Measurements from ENCODE around the gene PPP1R3F. TPM values are rescaled to one million over a fixed set of nuclear protein-coding genes. Genes with fewer than 3 reads are reported as not detected.

Gene PPP1R3F
- total RNA-seq, 1 donor from 2014 or later: 5.6 TPM

- H3K9me3 ChIP-seq (ENCODE audit: low read depth): no peaks in the 10 kb centered on the region
- no peak overlapping the region for H3K4me2 ChIP-seq
- no peaks in the 10 kb centered on the region for H3K4me1 ChIP-seq
- H4K20me1 ChIP-seq (ENCODE audit: low read depth): no peaks in the 10 kb centered on the region
- H3K27me3 ChIP-seq: no peaks in the 10 kb centered on the region
- no peak overlapping the region for H3K4me3 ChIP-seq
- H3F3A ChIP-seq (ENCODE audit: low read depth): no peaks in the 10 kb centered on the region
- H3K36me3 Mint-ChIP-seq: no peaks in the 10 kb centered on the region
- H3K36me3 ChIP-seq: no peaks in the 10 kb centered on the region
- H3K9me3 Mint-ChIP-seq: peaks cover 16% of the 10 kb centered on the region
- peaks cover 11% of the 10 kb centered on the region for H3K27me3 Mint-ChIP-seq (ENCODE audit: insufficient read depth, low read depth)
- no peak overlapping the region for H3K27ac Mint-ChIP-seq
- no peak for DNase-seq (ENCODE audit: low spot score)
- no peak for TF ChIP-seq CTCF (IDR thresholded peaks at IDR 0.05)
- TF ChIP-seq EZH2 (IDR thresholded peaks at IDR 0.05): no peak
- no peak for TF ChIP-seq EZH2phosphoT487 (IDR thresholded peaks at IDR 0.05)
- no peak overlapping the region for H3K9ac ChIP-seq
- no peaks in the 10 kb centered on the region for H3K4me1 Mint-ChIP-seq
- no peak overlapping the region for H2AFZ ChIP-seq (replicated peaks)
- H3K27ac ChIP-seq: no peak overlapping the region
- H3K4me3 Mint-ChIP-seq: no peak overlapping the region
- no peaks in the 10 kb centered on the region for H3K79me2 ChIP-seq (ENCODE audit: low read depth)
Measured at GRCh38 chrX:49257846-49258748, 11.5 kb upstream of the PPP1R3F start.

- Mint-ChIP-seq H3K27ac (no peak overlapping the region), H3K36me3 (no peaks in the 10 kb centered on the region), H3K4me3 (no peak overlapping the region), H3K27me3 (ENCODE audit: insufficient read depth, low read depth) (peaks cover 8% of the 10 kb centered on the region), H3K9me3 (peaks cover 16% of the 10 kb centered on the region), H3K4me1 (no peaks in the 10 kb centered on the region)
- H3K27ac ChIP-seq: no peak overlapping the region
- no peaks in the 10 kb centered on the region for H3K9me3 ChIP-seq (ENCODE audit: low read depth)
- no peak overlapping the region for H2AFZ ChIP-seq (replicated peaks)
- no peaks in the 10 kb centered on the region for H3F3A ChIP-seq (ENCODE audit: low read depth)
- H3K4me2 ChIP-seq: no peak overlapping the region
- H3K4me1 ChIP-seq: no peaks in the 10 kb centered on the region
- no peak for DNase-seq (ENCODE audit: low spot score)
- H4K20me1 ChIP-seq (ENCODE audit: low read depth): no peaks in the 10 kb centered on the region
- no peak for TF ChIP-seq EZH2phosphoT487 (IDR thresholded peaks at IDR 0.05)
- TF ChIP-seq CTCF (IDR thresholded peaks at IDR 0.05): no peak
- no peak for TF ChIP-seq EZH2 (IDR thresholded peaks at IDR 0.05)
- no peak overlapping the region for H3K4me3 ChIP-seq
- H3K79me2 ChIP-seq (ENCODE audit: low read depth): no peaks in the 10 kb centered on the region
- H3K9ac ChIP-seq: no peak overlapping the region
- H3K27me3 ChIP-seq: no peaks in the 10 kb centered on the region
- H3K36me3 ChIP-seq: no peaks in the 10 kb centered on the region
Measured at GRCh38 chrX:49258749-49259124, 10.9 kb upstream of the PPP1R3F start.

- H3K4me3 Mint-ChIP-seq: no peak overlapping the region
- Histone ChIP-seq H3F3A (ENCODE audit: low read depth) (no peaks in the 10 kb centered on the region), H3K36me3 (no peaks in the 10 kb centered on the region), H3K4me2 (no peak overlapping the region), H3K9ac (no peak overlapping the region), H4K20me1 (ENCODE audit: low read depth) (no peaks in the 10 kb centered on the region), H3K27ac (no peak overlapping the region), H3K27me3 (no peaks in the 10 kb centered on the region), H3K4me1 (no peaks in the 10 kb centered on the region), H3K4me3 (no peak overlapping the region), H2AFZ (replicated peaks) (no peak overlapping the region), H3K79me2 (ENCODE audit: low read depth) (no peaks in the 10 kb centered on the region), H3K9me3 (ENCODE audit: low read depth) (no peaks in the 10 kb centered on the region)
- no peak overlapping the region for H3K27ac Mint-ChIP-seq
- DNase-seq (ENCODE audit: low spot score): no peak
- H3K36me3 Mint-ChIP-seq: no peaks in the 10 kb centered on the region
- no peaks in the 10 kb centered on the region for H3K4me1 Mint-ChIP-seq
- TF ChIP-seq EZH2 (IDR thresholded peaks at IDR 0.05) (no peak), EZH2phosphoT487 (IDR thresholded peaks at IDR 0.05) (no peak), CTCF (IDR thresholded peaks at IDR 0.05) (no peak)
- H3K9me3 Mint-ChIP-seq: peaks cover 16% of the 10 kb centered on the region
- peaks cover 8% of the 10 kb centered on the region for H3K27me3 Mint-ChIP-seq (ENCODE audit: insufficient read depth, low read depth)
Measured at GRCh38 chrX:49260221-49260985, 9.2 kb upstream of the PPP1R3F start.
